GM12878 (cell line): ENCODE data around the gene HNRNPLL. TPM values are rescaled to one million over a fixed set of nuclear protein-coding genes. Genes with fewer than 3 reads are reported as not detected.

Experiments used
- ATAC-seq: fragments of 200-7000 bp; cut with Tn5 transposase; 3 replicates; pipeline ENCODE4 v1.9.1; 2020; ENCODE audit warnings: mild to moderate bottlenecking, moderate library complexity
- BruUV-seq: library from RNA; stranded (reverse); fragments of 400-500 nt; replicated peaks from 2 replicates; lab custom pipeline; 2021; lab: Mats Ljungman, UMichigan
- CTCF ChIA-PET: fragments of 300-600 bp; sonication (Branson Sonifier 250); formaldehyde crosslinking; extraction: SDS; loops from one replicate; lab custom pipeline; 2021; ENCODE audit warnings: inconsistent platforms; lab: Yijun Ruan, JAX
- POLR2A ChIA-PET: fragments of 350-600 bp; formaldehyde crosslinking; extraction: SDS; loops from one replicate; lab custom pipeline; 2021; ENCODE audit warnings: inconsistent platforms; lab: Charles Lee
- RAD21 ChIA-PET: fragments of 300-600 bp; sonication (Branson Sonifier 250); formaldehyde crosslinking; loops from one replicate; lab custom pipeline; 2023; ENCODE audit warnings: antibody characterized with exemption; ENCODE audit not compliant: unreplicated experiment; lab: Charles Lee
- SMC1A ChIA-PET: fragments of 300-600 bp; sonication (Branson Sonifier 250); formaldehyde crosslinking; loops from one replicate; lab custom pipeline; 2023; ENCODE audit not compliant: unreplicated experiment, uncharacterized antibody; lab: Charles Lee
- DNase-seq: peaks from one replicate; pipeline ENCODE4 v3.0.0-alpha.2; 2011; ENCODE audit warnings: low read depth, low spot score
- FAIRE-seq: peaks from 3 replicates; lab custom pipeline; 2011; peaks lifted over from hg19 to GRCh38; lab: Jason Lieb, UNC
- H2AFZ ChIP-seq: 2 replicates; pipeline ENCODE4 v1.6.0; 2011; ENCODE audit warnings: low read depth, low read length, control low read depth; ENCODE audit not compliant: control insufficient read depth
- H3K27ac ChIP-seq: 2 replicates; pipeline ENCODE4 v1.5.1; 2011; ENCODE audit warnings: control low read depth; ENCODE audit not compliant: control insufficient read depth, insufficient read depth
- H3K27me3 ChIP-seq, 2 experiments: replicated peaks in 1 of 2; 2 replicates each; pipeline versions ENCODE4 v1.6.0 to v1.6.1; 2011; ENCODE audit warnings: low read length in 1 of 2; ENCODE audit not compliant: control insufficient read depth in 2 of 2, insufficient read depth in 2 of 2
- H3K36me3 ChIP-seq, 2 experiments: 2 replicates each; pipeline ENCODE4 v1.5.1; 2011; ENCODE audit warnings: low read length in 1 of 2; ENCODE audit not compliant: control insufficient read depth in 2 of 2, insufficient read depth in 2 of 2
- H3K4me1 ChIP-seq: 2 replicates; pipeline ENCODE4 v1.6.1; 2011; ENCODE audit warnings: mild to moderate bottlenecking, low read length, moderate library complexity, mixed read lengths; ENCODE audit not compliant: control insufficient read depth, insufficient read depth
- H3K4me2 ChIP-seq: 2 replicates; pipeline ENCODE4 v1.6.0; 2011; ENCODE audit warnings: control low read depth; ENCODE audit not compliant: control insufficient read depth, insufficient read depth
- H3K4me3 ChIP-seq: fragments of 200-600 bp; sonication (generic); 2 replicates; pipeline ENCODE4 v1.5.1; 2016
- H3K79me2 ChIP-seq: 2 replicates; pipeline ENCODE4 v1.6.0; 2011; ENCODE audit warnings: low read length; ENCODE audit not compliant: control insufficient read depth, insufficient read depth
- H3K9ac ChIP-seq: 2 replicates; pipeline ENCODE4 v1.8.0; 2011; ENCODE audit warnings: low read length, control low read depth, mixed read lengths; ENCODE audit not compliant: control insufficient read depth, insufficient read depth
- H3K9me3 ChIP-seq: replicated peaks from 3 replicates; pipeline ENCODE4 v1.5.1; 2011; ENCODE audit warnings: mild to moderate bottlenecking, low read length; ENCODE audit not compliant: control insufficient read depth, insufficient read depth
- H4K20me1 ChIP-seq: 2 replicates; pipeline ENCODE4 v1.6.0; 2011; ENCODE audit not compliant: control insufficient read depth, insufficient read depth
- IKZF1 ChIP-seq: fragments of 450-650 bp; conservative IDR thresholded peaks from 2 replicates; pipeline ENCODE4 v1.6.1; 2017; ENCODE audit warnings: antibody characterized with exemption, mild to moderate bottlenecking
- NR2C2 ChIP-seq: IDR thresholded peaks from 2 replicates; pipeline ENCODE4 v1.6.1; 2011; ENCODE audit warnings: borderline replicate concordance, low read depth; ENCODE audit not compliant: control insufficient read depth, insufficient read length
- PAX8 ChIP-seq: fragments of 450-650 bp; IDR thresholded peaks from 2 replicates; pipeline ENCODE4 v1.6.1; 2017; ENCODE audit warnings: mild to moderate bottlenecking, moderate library complexity
- SUZ12 ChIP-seq: fragments of 200-600 bp; sonication (generic); IDR thresholded peaks from one replicate; pipeline ENCODE4 v1.6.1; 2018; ENCODE audit warnings: antibody characterized with exemption, mild to moderate bottlenecking; ENCODE audit not compliant: unreplicated experiment
- in situ Hi-C: fragments of 300-500 bp; cut with MboI; formaldehyde crosslinking; loops from 9 replicates; pipeline ENCODE4 v1.14.3; 2018; ENCODE audit warnings: mixed read lengths
- intact Hi-C: fragments of 100-400 bp; cut with micrococcal nuclease; formaldehyde crosslinking; loops from one replicate; pipeline ENCODE4 v1.14.2; 2022; ENCODE audit not compliant: unreplicated experiment
- polyA plus RNA-seq, 11 experiments: library from polyadenylated mRNA; depleted of rRNA in 4 of 11; unstranded in 6 of 11; stranded (reverse) in 5 of 11; fragments of >200 nt; fragmentation: Nextera tagmentation in 4 of 11; fragmentation: Illumina TruSeq in 1 of 11; extraction: Ambion mirVana in 4 of 11; extraction: Trizol in 1 of 11; gene quantifications; 1 replicate in 1 of 11; 2 replicates in 10 of 11; pipeline versions ENCODE4 v1.2.1 to v1.2.3, GENCODE V29; 2011 to 2016; ENCODE audit warnings: inconsistent platforms in 2 of 11, missing spikeins in 2 of 11, low read depth in 1 of 11
- total RNA-seq, 4 experiments: library from RNA; depleted of rRNA in 3 of 4; stranded (reverse); fragments of >200 nt in 3 of 4; fragmentation: Illumina TruSeq in 1 of 4; extraction: Trizol in 1 of 4; gene quantifications; 2 replicates each; pipeline versions ENCODE4 v1.2.1 to v1.2.3, GENCODE V29; 2013 to 2021
- TF ChIP-seq, protein P1 (sequence below): IDR thresholded peaks from 2 replicates; pipeline ENCODE4 v1.6.1; 2012; ENCODE audit warnings: mild to moderate bottlenecking, low read depth, low read length

The HNRNPLL gene
- total and polyA plus RNA-seq, 10 of the 15 experiments (the other 5 are each of a cell fraction or from before 2014, with no cell fraction given), result 0.98 to 27.1 (median 2.9) TPM

DNA sequence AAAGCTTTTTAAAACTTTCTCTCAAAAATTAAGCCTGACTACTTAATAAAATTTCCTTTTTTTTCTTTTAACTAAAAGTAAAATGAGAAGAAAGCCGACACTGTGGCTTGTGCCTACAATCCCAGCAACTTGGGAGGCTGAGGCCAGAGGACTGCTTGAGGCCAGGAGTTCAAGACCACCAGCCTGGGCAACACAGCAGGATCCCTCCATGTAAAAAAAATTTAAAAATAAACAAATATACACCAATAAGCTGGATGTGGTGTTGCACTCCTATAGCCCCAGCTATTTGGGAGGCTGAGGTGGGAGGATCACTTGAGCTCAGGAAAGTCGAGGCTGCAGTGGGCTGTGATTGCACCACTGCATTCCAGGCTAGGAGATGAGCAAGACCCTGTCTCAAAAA, 37.4 kb downstream of the HNRNPLL start (continued):
- TF ChIP-seq PAX8, result no peak

DNA sequence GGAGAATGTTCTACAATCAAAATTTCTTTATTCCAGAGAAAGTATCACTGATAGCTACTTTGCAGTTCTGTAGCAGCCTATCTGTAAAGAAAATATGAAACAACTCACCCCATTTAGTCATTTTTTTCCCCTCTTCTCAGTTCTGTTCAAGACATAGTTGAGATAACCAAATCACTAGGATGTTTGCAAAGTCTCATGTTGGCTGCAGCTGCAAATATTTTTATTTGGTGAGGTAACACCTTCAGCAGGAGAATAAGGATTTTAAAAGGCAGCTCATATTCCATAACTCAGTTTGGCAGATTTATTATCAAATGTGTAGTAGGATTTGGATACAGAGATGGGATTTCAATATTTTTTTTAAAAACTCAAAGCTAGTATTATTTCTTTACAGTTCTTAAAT, 41.0 kb downstream of the HNRNPLL start:
- ChIA-PET RAD21 (interaction anchor here (4.1 kb wide), 1 partner anchor 20 kb away, joined by 17 read pairs; no protein-coding TSS in a partner anchor), CTCF (interaction anchor here (0.9 to 5.9 kb wide), 2 partner anchors 20 to 54 kb away, joined by 3 to 58 read pairs; no protein-coding TSS in a partner anchor)
- no peak overlapping the region for H3K4me2 ChIP-seq
- H4K20me1 ChIP-seq, result no peaks in the 10 kb centered on the region
- no peaks in the 10 kb centered on the region for H3K27me3 ChIP-seq
- intact Hi-C loops, result no loop called here
- FAIRE-seq, result no peak
- TF ChIP-seq IKZF1 (no peak), NR2C2 (no peak), SUZ12 (no peak)
- TF ChIP-seq, protein P1, sequence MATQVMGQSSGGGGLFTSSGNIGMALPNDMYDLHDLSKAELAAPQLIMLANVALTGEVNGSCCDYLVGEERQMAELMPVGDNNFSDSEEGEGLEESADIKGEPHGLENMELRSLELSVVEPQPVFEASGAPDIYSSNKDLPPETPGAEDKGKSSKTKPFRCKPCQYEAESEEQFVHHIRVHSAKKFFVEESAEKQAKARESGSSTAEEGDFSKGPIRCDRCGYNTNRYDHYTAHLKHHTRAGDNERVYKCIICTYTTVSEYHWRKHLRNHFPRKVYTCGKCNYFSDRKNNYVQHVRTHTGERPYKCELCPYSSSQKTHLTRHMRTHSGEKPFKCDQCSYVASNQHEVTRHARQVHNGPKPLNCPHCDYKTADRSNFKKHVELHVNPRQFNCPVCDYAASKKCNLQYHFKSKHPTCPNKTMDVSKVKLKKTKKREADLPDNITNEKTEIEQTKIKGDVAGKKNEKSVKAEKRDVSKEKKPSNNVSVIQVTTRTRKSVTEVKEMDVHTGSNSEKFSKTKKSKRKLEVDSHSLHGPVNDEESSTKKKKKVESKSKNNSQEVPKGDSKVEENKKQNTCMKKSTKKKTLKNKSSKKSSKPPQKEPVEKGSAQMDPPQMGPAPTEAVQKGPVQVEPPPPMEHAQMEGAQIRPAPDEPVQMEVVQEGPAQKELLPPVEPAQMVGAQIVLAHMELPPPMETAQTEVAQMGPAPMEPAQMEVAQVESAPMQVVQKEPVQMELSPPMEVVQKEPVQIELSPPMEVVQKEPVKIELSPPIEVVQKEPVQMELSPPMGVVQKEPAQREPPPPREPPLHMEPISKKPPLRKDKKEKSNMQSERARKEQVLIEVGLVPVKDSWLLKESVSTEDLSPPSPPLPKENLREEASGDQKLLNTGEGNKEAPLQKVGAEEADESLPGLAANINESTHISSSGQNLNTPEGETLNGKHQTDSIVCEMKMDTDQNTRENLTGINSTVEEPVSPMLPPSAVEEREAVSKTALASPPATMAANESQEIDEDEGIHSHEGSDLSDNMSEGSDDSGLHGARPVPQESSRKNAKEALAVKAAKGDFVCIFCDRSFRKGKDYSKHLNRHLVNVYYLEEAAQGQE, result no peak
- TF ChIP-seq, all 136 proteins: peak for 0
- no peak for ATAC-seq
- SMC1A ChIA-PET, result interaction anchor here (1.0 to 5.0 kb wide), 4 partner anchors 9 to 24 kb away, joined by 3 to 32 read pairs (median 11); no protein-coding TSS in a partner anchor
- DNase-seq, result no peak
- H3K4me1 ChIP-seq, result no peaks in the 10 kb centered on the region
- H3K27ac ChIP-seq, result no peak overlapping the region
- H3K36me3 ChIP-seq, result no peaks in the 10 kb centered on the region
- in situ Hi-C loops, result no loop called here
- H3K4me3 ChIP-seq, result no peak overlapping the region
- H3K9ac ChIP-seq, result no peak overlapping the region
- H2AFZ ChIP-seq, result no peak overlapping the region
- BruUV-seq, result no TSS peak
- H3K9me3 ChIP-seq, result no peaks in the 10 kb centered on the region
- no peaks in the 10 kb centered on the region for H3K79me2 ChIP-seq
- POLR2A ChIA-PET, result no interaction called here
